ENCODE measurements around the gene IL19.

The IL19 gene

DNA sequence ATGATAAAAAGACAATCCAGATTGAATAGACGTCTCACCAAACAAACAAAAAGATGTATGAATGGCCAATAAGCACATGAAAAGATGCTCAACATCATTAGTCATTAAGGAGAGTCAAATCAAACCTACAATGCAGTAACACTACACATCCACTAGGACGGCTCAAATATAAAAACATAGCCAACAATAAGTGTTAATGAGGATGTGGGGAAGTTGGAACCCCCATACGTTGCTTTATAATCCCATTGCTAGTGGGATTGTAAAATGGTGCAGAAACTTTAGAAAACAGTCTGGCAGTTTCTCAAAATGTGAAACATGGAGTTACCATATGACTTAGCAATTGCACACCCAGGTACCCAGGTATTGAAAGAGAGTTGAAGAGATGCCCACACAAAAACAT is 112.0 kb downstream of the IL19 start:
- Histone ChIP-seq H3K4me3 (ENCODE audit: low read length) (no peak overlapping the region), H3K9me3 (ENCODE audit: insufficient read depth, low read length) (peaks cover 19% of the 10 kb centered on the region; the same call in 1 of the 2 replicates), H3K27ac (ENCODE audit: low read length) (no peak overlapping the region), H3K36me3 (replicated peaks; ENCODE audit: low read depth, low read length) (no peaks in the 10 kb centered on the region), H3K27me3 (ENCODE audit: low read depth, low read length) (peaks cover 12% of the 10 kb centered on the region), H3K9ac (ENCODE audit: low read length) (no peak overlapping the region), H3K4me2 (ENCODE audit: low read length) (no peak overlapping the region), H3K79me2 (ENCODE audit: low read length) (no peaks in the 10 kb centered on the region), H3K4me1 (ENCODE audit: low read length) (no peaks in the 10 kb centered on the region), H4K20me1 (ENCODE audit: insufficient read depth, low read length) (no peaks in the 10 kb centered on the region), H2AFZ (ENCODE audit: low read depth, low read length) (no peak overlapping the region)
- TF ChIP-seq EZH2phosphoT487 (IDR thresholded peaks at IDR 0.05; ENCODE audit: low read depth), result no peak
- TF ChIP-seq, protein P1, sequence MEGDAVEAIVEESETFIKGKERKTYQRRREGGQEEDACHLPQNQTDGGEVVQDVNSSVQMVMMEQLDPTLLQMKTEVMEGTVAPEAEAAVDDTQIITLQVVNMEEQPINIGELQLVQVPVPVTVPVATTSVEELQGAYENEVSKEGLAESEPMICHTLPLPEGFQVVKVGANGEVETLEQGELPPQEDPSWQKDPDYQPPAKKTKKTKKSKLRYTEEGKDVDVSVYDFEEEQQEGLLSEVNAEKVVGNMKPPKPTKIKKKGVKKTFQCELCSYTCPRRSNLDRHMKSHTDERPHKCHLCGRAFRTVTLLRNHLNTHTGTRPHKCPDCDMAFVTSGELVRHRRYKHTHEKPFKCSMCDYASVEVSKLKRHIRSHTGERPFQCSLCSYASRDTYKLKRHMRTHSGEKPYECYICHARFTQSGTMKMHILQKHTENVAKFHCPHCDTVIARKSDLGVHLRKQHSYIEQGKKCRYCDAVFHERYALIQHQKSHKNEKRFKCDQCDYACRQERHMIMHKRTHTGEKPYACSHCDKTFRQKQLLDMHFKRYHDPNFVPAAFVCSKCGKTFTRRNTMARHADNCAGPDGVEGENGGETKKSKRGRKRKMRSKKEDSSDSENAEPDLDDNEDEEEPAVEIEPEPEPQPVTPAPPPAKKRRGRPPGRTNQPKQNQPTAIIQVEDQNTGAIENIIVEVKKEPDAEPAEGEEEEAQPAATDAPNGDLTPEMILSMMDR (IDR thresholded peaks at IDR 0.05; ENCODE audit: low read depth, low read length), result peak; percentile 29

DNA sequence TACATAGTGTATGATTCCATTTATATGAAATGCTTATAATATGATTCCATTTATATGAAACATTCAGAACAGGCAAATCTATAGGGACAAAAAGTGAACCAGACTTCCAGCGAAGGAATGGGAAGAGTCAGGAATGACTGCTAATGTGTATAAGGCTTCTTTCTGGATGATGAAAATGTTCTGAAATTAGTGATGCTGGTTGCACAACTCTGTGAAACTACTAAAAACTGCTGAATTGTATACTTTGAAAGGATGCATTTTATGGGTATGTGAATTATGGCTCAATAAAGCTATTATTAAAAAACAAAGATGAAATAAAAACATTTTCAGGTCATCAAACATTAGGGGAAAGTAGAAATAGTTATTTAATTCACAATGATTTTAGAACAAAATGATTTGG is 112.6 kb downstream of the IL19 start:
- H3K36me3 ChIP-seq (replicated peaks; ENCODE audit: low read depth, low read length), result no peaks in the 10 kb centered on the region
- H3K9ac ChIP-seq (ENCODE audit: low read length), result no peak overlapping the region
- no peaks in the 10 kb centered on the region for H4K20me1 ChIP-seq (ENCODE audit: insufficient read depth, low read length)
- H3K9me3 ChIP-seq (ENCODE audit: insufficient read depth, low read length), result peaks cover 13% of the 10 kb centered on the region; the same call in 1 of the 2 replicates
- H3K79me2 ChIP-seq (ENCODE audit: low read length), result no peaks in the 10 kb centered on the region
- no peak overlapping the region for H3K27ac ChIP-seq (ENCODE audit: low read length)
- H3K4me3 ChIP-seq (ENCODE audit: low read length), result no peak overlapping the region
- TF ChIP-seq, protein P1 (IDR thresholded peaks at IDR 0.05; ENCODE audit: low read depth, low read length), result no peak
- TF ChIP-seq EZH2phosphoT487 (IDR thresholded peaks at IDR 0.05; ENCODE audit: low read depth), result no peak
- H3K4me1 ChIP-seq (ENCODE audit: low read length), result no peaks in the 10 kb centered on the region
- H3K27me3 ChIP-seq (ENCODE audit: low read depth, low read length), result peaks cover 17% of the 10 kb centered on the region
- H2AFZ ChIP-seq (ENCODE audit: low read depth, low read length), result no peak overlapping the region
- no peak overlapping the region for H3K4me2 ChIP-seq (ENCODE audit: low read length)

DNA sequence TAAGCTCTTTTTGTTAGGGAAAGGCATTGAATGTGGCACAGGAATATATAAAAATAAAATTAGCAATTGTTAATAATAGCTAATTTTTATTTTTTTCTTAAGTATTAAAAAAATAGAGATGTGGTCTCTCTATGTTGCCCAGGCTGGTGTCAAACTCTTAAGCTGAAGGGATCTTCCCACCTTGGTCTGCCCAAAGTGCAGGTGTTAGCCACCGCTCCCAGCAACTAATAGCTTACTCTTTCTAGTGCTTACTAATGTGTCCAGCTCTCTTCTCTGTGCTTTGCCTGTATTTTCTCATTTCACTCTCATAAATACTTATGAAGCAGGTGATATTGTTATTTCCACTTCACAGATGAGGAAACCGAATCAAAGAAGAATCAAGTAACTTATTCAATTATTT is 113.3 kb downstream of the IL19 start:
- H3K27ac ChIP-seq (ENCODE audit: low read length), result no peak overlapping the region
- no peaks in the 10 kb centered on the region for H3K36me3 ChIP-seq (replicated peaks; ENCODE audit: low read depth, low read length)
- H3K27me3 ChIP-seq (ENCODE audit: low read depth, low read length), result peaks cover 17% of the 10 kb centered on the region
- H3K9me3 ChIP-seq (ENCODE audit: insufficient read depth, low read length), result peaks cover 8% of the 10 kb centered on the region; the same call in 1 of the 2 replicates
- H3K9ac ChIP-seq (ENCODE audit: low read length), result no peak overlapping the region
- no peaks in the 10 kb centered on the region for H3K79me2 ChIP-seq (ENCODE audit: low read length)
- H4K20me1 ChIP-seq (ENCODE audit: insufficient read depth, low read length), result no peaks in the 10 kb centered on the region
- TF ChIP-seq, protein P1 (IDR thresholded peaks at IDR 0.05; ENCODE audit: low read depth, low read length), result no peak
- no peak for TF ChIP-seq EZH2phosphoT487 (IDR thresholded peaks at IDR 0.05; ENCODE audit: low read depth)
- H3K4me3 ChIP-seq (ENCODE audit: low read length), result no peak overlapping the region
- H2AFZ ChIP-seq (ENCODE audit: low read depth, low read length), result no peak overlapping the region
- H3K4me1 ChIP-seq (ENCODE audit: low read length), result no peaks in the 10 kb centered on the region
- no peak overlapping the region for H3K4me2 ChIP-seq (ENCODE audit: low read length)

DNA sequence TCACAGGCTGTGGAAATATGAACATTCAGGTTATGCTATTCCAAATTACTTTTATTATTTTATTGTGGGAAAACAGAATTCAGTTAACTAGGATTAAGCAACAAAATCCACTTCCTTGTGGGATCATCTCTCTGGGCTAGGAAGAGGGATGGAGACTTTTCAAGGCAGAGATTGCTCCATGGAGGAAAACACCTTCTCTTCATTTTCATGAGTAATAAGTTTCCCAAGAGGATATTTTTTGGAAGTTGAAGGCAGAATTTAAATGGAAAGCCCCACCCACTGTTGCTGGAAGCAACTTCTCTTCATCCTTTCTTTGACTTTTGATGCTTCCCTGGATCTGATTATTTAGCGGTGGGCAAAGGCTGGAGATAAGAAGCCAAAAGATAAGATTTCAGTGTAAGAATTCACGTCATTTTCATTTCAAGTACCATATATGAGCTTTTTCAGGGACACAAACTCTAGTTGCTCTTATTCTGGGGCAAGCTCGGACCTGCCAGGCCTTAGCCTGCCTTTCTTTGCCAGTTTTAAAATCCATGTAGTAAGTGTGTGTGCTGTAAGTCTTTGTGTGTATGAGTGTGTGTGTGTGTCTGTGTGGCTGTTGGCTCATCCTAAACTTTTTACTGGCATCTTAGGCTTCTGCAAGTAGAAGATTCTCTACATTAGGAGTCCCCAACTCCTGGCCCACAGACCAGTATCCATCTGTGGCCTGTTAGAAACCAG is 114.9 kb downstream of the IL19 start:
- Histone ChIP-seq H3K9me3 (ENCODE audit: insufficient read depth, low read length) (no peaks in the 10 kb centered on the region), H3K9ac (ENCODE audit: low read length) (no peak overlapping the region), H3K4me1 (ENCODE audit: low read length) (peaks cover 2% of the 10 kb centered on the region), H2AFZ (ENCODE audit: low read depth, low read length) (no peak overlapping the region), H3K4me2 (ENCODE audit: low read length) (no peak overlapping the region), H3K79me2 (ENCODE audit: low read length) (no peaks in the 10 kb centered on the region), H3K36me3 (replicated peaks; ENCODE audit: low read depth, low read length) (no peaks in the 10 kb centered on the region), H3K4me3 (ENCODE audit: low read length) (no peak overlapping the region), H3K27ac (ENCODE audit: low read length) (no peak overlapping the region), H4K20me1 (ENCODE audit: insufficient read depth, low read length) (no peaks in the 10 kb centered on the region), H3K27me3 (ENCODE audit: low read depth, low read length) (peaks cover 20% of the 10 kb centered on the region)
- no peak for TF ChIP-seq EZH2phosphoT487 (IDR thresholded peaks at IDR 0.05; ENCODE audit: low read depth)
- TF ChIP-seq, protein P1 (IDR thresholded peaks at IDR 0.05; ENCODE audit: low read depth, low read length), result no peak
